Neural cell (in vitro differentiated cells): Measurements from ENCODE around the gene NAA50. TPM values are rescaled to one million over a fixed set of nuclear protein-coding genes. Genes with fewer than 3 reads are reported as not detected.

ENCODE experiments used
- H2AFZ ChIP-seq: fragments of 200-600, 300-800 bp; sonication (generic), shearing (Covaris generic); 2 replicates; pipeline ENCODE4 v1.6.0; 2014; ENCODE audit warnings: low read depth, mild to moderate bottlenecking, antibody characterized with exemption, low read length, moderate library complexity
- H3F3A ChIP-seq: fragments of 200-600 bp; shearing (Covaris generic); 2 replicates; pipeline ENCODE4 v1.6.1; 2016; ENCODE audit warnings: mild to moderate bottlenecking, moderate library complexity, mixed read lengths, antibody characterized with exemption, low read length; ENCODE audit not compliant: insufficient read depth, poor library complexity, severe bottlenecking
- H3K27ac ChIP-seq: fragments of 200-600, 300-800 bp; sonication (generic), shearing (Covaris generic); 2 replicates; pipeline ENCODE4 v1.5.1; 2014; ENCODE audit warnings: mild to moderate bottlenecking, low read length, moderate library complexity
- H3K27me3 ChIP-seq: fragments of 300-800, 200-600 bp; sonication (generic), shearing (Covaris generic); 2 replicates; pipeline ENCODE4 v1.6.0; 2014; ENCODE audit warnings: mild to moderate bottlenecking, low read depth, low read length, moderate library complexity; ENCODE audit not compliant: insufficient read depth
- H3K36me3 ChIP-seq: fragments of 300-800, 200-600 bp; sonication (generic), shearing (Covaris generic); 2 replicates; pipeline ENCODE4 v1.5.1; 2014; ENCODE audit warnings: mild to moderate bottlenecking, antibody characterized with exemption, low read length, moderate library complexity; ENCODE audit not compliant: insufficient read depth
- H3K4me2 ChIP-seq: fragments of 300-800, 200-600 bp; sonication (generic), shearing (Covaris generic); 2 replicates; pipeline ENCODE4 v1.6.0; 2014; ENCODE audit warnings: mild to moderate bottlenecking, low read length
- H3K4me3 ChIP-seq: fragments of 300-800, 200-600 bp; sonication (generic), shearing (Covaris generic); 2 replicates; pipeline ENCODE4 v1.5.1; 2014; ENCODE audit warnings: mild to moderate bottlenecking, low read length, moderate library complexity
- H3K79me2 ChIP-seq: fragments of 200-600 bp; shearing (Covaris generic); replicated peaks from 2 replicates; pipeline ENCODE4 v1.6.0; 2014; ENCODE audit warnings: mild to moderate bottlenecking, low read length, moderate library complexity; ENCODE audit not compliant: insufficient read depth
- H3K9ac ChIP-seq: fragments of 300-800, 200-600 bp; sonication (generic), shearing (Covaris generic); 2 replicates; pipeline ENCODE4 v1.6.1; 2016; ENCODE audit warnings: mild to moderate bottlenecking, low read length, mixed read lengths
- H3K9me2 ChIP-seq: fragments of 200-600 bp; shearing (Covaris generic); 2 replicates; pipeline ENCODE4 v1.6.1; 2016; ENCODE audit warnings: mild to moderate bottlenecking, low read length, mixed read lengths; ENCODE audit not compliant: insufficient read depth
- H3K9me3 ChIP-seq: fragments of 200-600, 300-800 bp; sonication (generic), shearing (Covaris generic); 2 replicates; pipeline ENCODE4 v1.6.1; 2016; ENCODE audit warnings: mild to moderate bottlenecking, mixed run types, low read length, moderate library complexity, mixed read lengths
- H4K20me1 ChIP-seq: fragments of 200-600 bp; shearing (Covaris generic); 2 replicates; pipeline ENCODE4 v1.6.1; 2016; ENCODE audit warnings: mild to moderate bottlenecking, mixed run types; ENCODE audit not compliant: insufficient read depth
- CTCF ChIP-seq: fragments of 450-650 bp; IDR thresholded peaks from 2 replicates; pipeline ENCODE4 v1.5.1; 2014; ENCODE audit warnings: antibody characterized with exemption, mild to moderate bottlenecking, moderate library complexity; ENCODE audit not compliant: poor library complexity, severe bottlenecking
- EP300 ChIP-seq: fragments of 450-650 bp; conservative IDR thresholded peaks from 2 replicates; pipeline ENCODE4 v1.6.1; 2014; ENCODE audit warnings: antibody characterized with exemption, mild to moderate bottlenecking, moderate library complexity; ENCODE audit not compliant: poor library complexity, severe bottlenecking
- EZH2 ChIP-seq: fragments of 200-600, 300-800 bp; shearing (Covaris generic), sonication (generic); IDR thresholded peaks from 2 replicates; pipeline ENCODE4 v1.6.1; 2014; ENCODE audit warnings: antibody characterized with exemption, low read length, borderline replicate concordance, mild to moderate bottlenecking; ENCODE audit not compliant: insufficient read depth, poor library complexity, severe bottlenecking
- MXI1 ChIP-seq: fragments of 450-650 bp; conservative IDR thresholded peaks from 2 replicates; pipeline ENCODE4 v1.6.1; 2014; ENCODE audit warnings: antibody characterized with exemption, mild to moderate bottlenecking; ENCODE audit not compliant: poor library complexity, severe bottlenecking
- POLR2AphosphoS5 ChIP-seq: IDR thresholded peaks from 2 replicates; pipeline ENCODE4 v1.6.1; 2012
- RAD21 ChIP-seq: fragments of 450-650 bp; conservative IDR thresholded peaks from 2 replicates; pipeline ENCODE4 v1.6.1; 2014; ENCODE audit warnings: antibody characterized with exemption, mild to moderate bottlenecking, moderate library complexity
- REST ChIP-seq: IDR thresholded peaks from 2 replicates; pipeline ENCODE4 v1.6.1; 2012; ENCODE audit warnings: borderline replicate concordance
- SMC3 ChIP-seq: fragments of 450-650 bp; conservative IDR thresholded peaks from 2 replicates; pipeline ENCODE4 v1.6.1; 2014; ENCODE audit warnings: antibody characterized with exemption, mild to moderate bottlenecking, moderate library complexity; ENCODE audit not compliant: poor library complexity
- TAF1 ChIP-seq: IDR thresholded peaks from 2 replicates; pipeline ENCODE4 v1.6.1; 2012; ENCODE audit warnings: low read depth
- polyA plus RNA-seq: library from polyadenylated mRNA; depleted of rRNA; stranded (reverse); fragments of >200 nt; gene quantifications from 2 replicates; pipeline ENCODE4 v1.2.3, GENCODE V29; 2014

The NAA50 gene
- polyA plus RNA-seq, 1 donor from 2014 or later, result 69.6 TPM

GRCh38 chr3:113773381-113773780, 27.3 kb upstream of the NAA50 start:
- Histone ChIP-seq H3K9me3 (no peaks in the 10 kb centered on the region), H3K79me2 (no peaks in the 10 kb centered on the region), H3F3A (no peaks in the 10 kb centered on the region), H3K4me3 (no peak overlapping the region), H3K27ac (no peak overlapping the region), H3K36me3 (no peaks in the 10 kb centered on the region), H3K9ac (no peak overlapping the region), H4K20me1 (no peaks in the 10 kb centered on the region), H3K4me2 (no peak overlapping the region), H3K27me3 (no peaks in the 10 kb centered on the region), H2AFZ (no peak overlapping the region), H3K9me2 (no peaks in the 10 kb centered on the region)
- TF ChIP-seq POLR2AphosphoS5 (no peak), EZH2 (no peak), MXI1 (no peak), CTCF (no peak), RAD21 (no peak), TAF1 (no peak), SMC3 (no peak), REST (no peak), EP300 (no peak)

- no peaks in the 10 kb centered on the region for H3K79me2 ChIP-seq
- no peaks in the 10 kb centered on the region for H3K9me2 ChIP-seq
- H3K9me3 ChIP-seq, result no peaks in the 10 kb centered on the region
- H3K27me3 ChIP-seq, result no peaks in the 10 kb centered on the region
- no peak overlapping the region for H3K27ac ChIP-seq
- no peaks in the 10 kb centered on the region for H3F3A ChIP-seq
- no peak overlapping the region for H2AFZ ChIP-seq
- H3K4me2 ChIP-seq, result no peak overlapping the region
- TF ChIP-seq MXI1, result no peak
- TF ChIP-seq SMC3, result no peak
- no peak for TF ChIP-seq EP300
- no peak for TF ChIP-seq RAD21
- TF ChIP-seq TAF1, result no peak
- TF ChIP-seq POLR2AphosphoS5, result no peak
- no peak for TF ChIP-seq CTCF
- TF ChIP-seq REST, result no peak
- H3K36me3 ChIP-seq, result no peaks in the 10 kb centered on the region
- H3K9ac ChIP-seq, result no peak overlapping the region
- H3K4me3 ChIP-seq, result no peak overlapping the region
- no peaks in the 10 kb centered on the region for H4K20me1 ChIP-seq
Observed at GRCh38 chr3:113771993-113772392, 25.9 kb upstream of the NAA50 start.
